Measurements from ENCODE around the gene RGS6. TPM values are rescaled to one million over a fixed set of nuclear protein-coding genes. Genes with fewer than 3 reads are reported as not detected.

The RGS6 gene
- total RNA-seq, 1 donor from 2014 or later: not detected

GRCh38 chr14:72099566-72099965 is 167.3 kb downstream of the RGS6 start:
- TF ChIP-seq CTCF (IDR thresholded peaks at IDR 0.05; ENCODE audit: insufficient read depth, low read length, poor library complexity, severe bottlenecking): no peak
- DNase-seq (ENCODE audit: low read depth): no peak
- Histone ChIP-seq H3K36me3 (ENCODE audit: control insufficient read depth, insufficient read depth, low read length) (no peaks in the 10 kb centered on the region), H3K4me3 (ENCODE audit: low read depth, low read length) (no peak overlapping the region), H3K27me3 (ENCODE audit: control insufficient read depth, insufficient read depth, low read length) (no peaks in the 10 kb centered on the region)

GRCh38 chr14:72104011-72104613 is 171.9 kb downstream of the RGS6 start:
- H3K27me3 ChIP-seq (ENCODE audit: control insufficient read depth, insufficient read depth, low read length): no peaks in the 10 kb centered on the region
- DNase-seq (ENCODE audit: low read depth): no peak
- H3K36me3 ChIP-seq (ENCODE audit: control insufficient read depth, insufficient read depth, low read length): no peaks in the 10 kb centered on the region
- no peak overlapping the region for H3K4me3 ChIP-seq (ENCODE audit: low read depth, low read length)
- peak; percentile 64 for TF ChIP-seq CTCF (IDR thresholded peaks at IDR 0.05; ENCODE audit: insufficient read depth, low read length, poor library complexity, severe bottlenecking)

GRCh38 chr14:72111911-72112310 is 179.7 kb downstream of the RGS6 start:
- TF ChIP-seq CTCF (IDR thresholded peaks at IDR 0.05; ENCODE audit: insufficient read depth, low read length, poor library complexity, severe bottlenecking): no peak
- H3K4me3 ChIP-seq (ENCODE audit: low read depth, low read length): no peak overlapping the region
- no peaks in the 10 kb centered on the region for H3K36me3 ChIP-seq (ENCODE audit: control insufficient read depth, insufficient read depth, low read length)
- H3K27me3 ChIP-seq (ENCODE audit: control insufficient read depth, insufficient read depth, low read length): no peaks in the 10 kb centered on the region
- no peak for DNase-seq (ENCODE audit: low read depth)

GRCh38 chr14:72118841-72119240 is 186.6 kb downstream of the RGS6 start:
- DNase-seq (ENCODE audit: low read depth): no peak
- Histone ChIP-seq H3K36me3 (ENCODE audit: control insufficient read depth, insufficient read depth, low read length) (no peaks in the 10 kb centered on the region), H3K4me3 (ENCODE audit: low read depth, low read length) (no peak overlapping the region), H3K27me3 (ENCODE audit: control insufficient read depth, insufficient read depth, low read length) (no peaks in the 10 kb centered on the region)
- TF ChIP-seq CTCF (IDR thresholded peaks at IDR 0.05; ENCODE audit: insufficient read depth, low read length, poor library complexity, severe bottlenecking): no peak

- Histone ChIP-seq H3K27me3 (ENCODE audit: control insufficient read depth, insufficient read depth, low read length) (no peaks in the 10 kb centered on the region), H3K4me3 (ENCODE audit: low read depth, low read length) (no peak overlapping the region), H3K36me3 (ENCODE audit: control insufficient read depth, insufficient read depth, low read length) (no peaks in the 10 kb centered on the region)
- TF ChIP-seq CTCF (IDR thresholded peaks at IDR 0.05; ENCODE audit: insufficient read depth, low read length, poor library complexity, severe bottlenecking): no peak
- DNase-seq (ENCODE audit: low read depth): no peak
Observed at GRCh38 chr14:72120315-72120714, 188.1 kb downstream of the RGS6 start.

GRCh38 chr14:72123755-72124154 is 191.5 kb downstream of the RGS6 start:
- no peak for TF ChIP-seq CTCF (IDR thresholded peaks at IDR 0.05; ENCODE audit: insufficient read depth, low read length, poor library complexity, severe bottlenecking)
- no peak for DNase-seq (ENCODE audit: low read depth)
- H3K27me3 ChIP-seq (ENCODE audit: control insufficient read depth, insufficient read depth, low read length): no peaks in the 10 kb centered on the region
- H3K4me3 ChIP-seq (ENCODE audit: low read depth, low read length): no peak overlapping the region
- no peaks in the 10 kb centered on the region for H3K36me3 ChIP-seq (ENCODE audit: control insufficient read depth, insufficient read depth, low read length)
